GM18520 (cell line): ENCODE measurements around the gene AMZ1.
A peak's percentile ranks its signal among the peaks of the same experiment; 100 is the strongest.
"Not testable (repeated sequence)": the region's sequence is repeated elsewhere in the genome, so short reads cannot be mapped to it uniquely, and the experiment has no call there.

Source experiments
- ATAC-seq: cut with Tn5 transposase; IDR thresholded peaks from one replicate; pipeline ENCODE4 v1.9.1; 2021; ENCODE audit not compliant: unreplicated experiment

AMZ1 gene

GRCh38 chr7:2689343-2689847, 1.4 kb downstream of the AMZ1 start:
- ATAC-seq: no peak

GRCh38 chr7:2689951-2690705, 2.1 kb downstream of the AMZ1 start:
- ATAC-seq: no peak

DNA sequence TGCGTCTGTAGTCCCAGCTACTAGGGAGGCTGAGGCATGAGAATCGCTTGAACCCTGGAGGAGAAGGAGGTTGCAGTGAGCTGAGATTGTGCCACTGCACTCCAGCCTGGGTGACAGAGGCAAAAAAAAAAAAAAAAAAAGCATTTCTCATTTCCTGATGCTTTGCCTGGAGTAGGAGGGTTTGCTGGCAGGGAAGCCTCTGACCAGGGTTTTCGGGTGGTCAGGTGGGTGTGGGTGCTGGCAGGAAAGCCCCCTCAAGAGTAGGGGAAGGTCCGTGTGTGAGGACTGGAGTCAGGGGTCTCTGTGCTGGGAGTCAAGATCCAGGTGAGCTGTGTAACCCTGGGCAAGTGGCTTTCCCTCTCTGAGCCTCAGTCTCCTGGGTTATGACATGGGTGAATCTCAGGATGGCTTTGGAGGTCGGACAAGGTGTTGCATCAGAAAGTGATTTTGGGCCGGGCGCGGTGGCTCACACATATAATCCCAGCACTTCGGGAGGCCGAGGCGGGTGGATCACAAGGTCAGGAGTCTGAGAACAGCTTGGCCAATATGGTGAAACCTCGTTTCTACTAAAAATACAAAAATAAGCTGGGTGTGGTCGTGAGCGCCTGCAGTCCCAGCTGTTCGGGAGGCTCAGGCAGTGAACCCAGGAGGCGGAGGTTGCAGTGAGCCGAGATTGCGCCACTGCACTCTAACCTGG, 3.2 kb downstream of the AMZ1 start:
- ATAC-seq: no peak

GRCh38 chr7:2691932-2692439, 4.0 kb downstream of the AMZ1 start:
- not testable (repeated sequence) for ATAC-seq

- ATAC-seq: no peak
These were observed 4.5 kb downstream of the AMZ1 start for GRCh38 chr7:2692543-2692942.

- ATAC-seq: not testable (repeated sequence)
These were observed 5.6 kb downstream of the AMZ1 start for GRCh38 chr7:2693420-2694121.

DNA sequence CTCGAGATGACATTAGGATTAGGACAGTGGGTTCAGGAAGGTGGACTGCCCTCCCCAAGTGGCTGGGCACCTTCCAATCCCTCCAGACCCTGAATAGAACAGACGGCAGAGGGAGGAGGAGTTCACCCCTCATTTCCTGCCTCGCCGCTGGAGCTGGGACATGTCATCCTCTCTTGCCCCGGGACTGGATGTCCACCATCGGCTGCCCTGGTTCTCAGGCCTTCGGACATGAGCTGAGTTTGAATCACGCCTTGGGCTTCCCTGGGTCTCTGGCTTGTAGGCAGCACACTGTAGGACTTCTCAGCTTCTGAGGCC, 6.1 kb downstream of the AMZ1 start:
- not testable (repeated sequence) for ATAC-seq

DNA sequence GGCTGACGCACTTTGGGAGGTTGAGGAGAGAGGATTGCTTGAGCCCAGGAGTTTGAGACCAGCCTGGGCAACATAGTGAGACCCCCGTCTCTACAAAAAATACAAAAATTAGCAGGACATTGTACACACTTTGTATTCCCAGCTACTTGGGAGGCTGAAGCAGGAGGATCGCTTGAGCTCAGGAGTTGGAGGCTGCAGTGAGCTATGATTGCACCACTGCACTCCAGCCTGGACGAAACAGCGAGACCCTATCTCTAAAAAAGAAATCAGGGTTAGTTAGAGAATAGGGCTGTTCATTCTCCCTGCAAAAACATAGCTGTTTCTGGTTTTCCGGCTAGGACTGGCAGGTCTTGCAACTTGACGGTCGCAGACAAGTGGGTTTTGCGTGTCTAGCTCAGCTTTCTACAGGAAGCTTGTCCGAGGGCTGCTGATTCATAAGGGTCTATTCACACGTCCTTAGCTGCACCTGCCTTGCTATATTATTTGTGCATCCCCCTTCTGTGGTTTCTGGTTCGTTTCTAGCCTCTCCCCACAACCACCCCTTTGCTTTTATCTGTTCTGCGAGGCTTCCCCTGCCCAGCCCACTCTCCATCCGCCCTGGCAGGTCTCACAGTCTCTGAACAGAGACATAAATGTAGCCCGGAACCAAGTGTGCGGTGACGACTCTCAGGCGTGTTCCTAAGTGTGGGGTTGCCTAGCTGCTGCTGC, 10.7 kb downstream of the AMZ1 start:
- peak; percentile 90 for ATAC-seq

DNA sequence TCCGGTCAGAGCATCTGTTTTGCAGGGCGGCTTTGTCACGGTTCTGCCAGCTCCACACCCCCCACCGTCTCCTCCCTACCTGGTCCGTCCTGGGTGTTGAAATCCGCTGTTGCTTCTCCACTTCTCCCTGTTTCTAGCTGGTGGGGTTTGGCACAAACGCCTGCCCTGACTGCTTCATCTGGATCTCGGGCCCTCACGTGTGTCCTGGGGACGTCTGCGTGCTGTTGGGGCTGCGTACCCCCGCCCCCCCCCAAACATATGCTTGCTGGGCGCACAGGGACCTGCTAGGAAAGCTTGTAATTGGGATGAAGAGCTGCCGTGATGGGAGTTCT, 11.3 kb downstream of the AMZ1 start:
- ATAC-seq: no peak

GRCh38 chr7:2700141-2700850, 12.3 kb downstream of the AMZ1 start:
- ATAC-seq: no peak

DNA sequence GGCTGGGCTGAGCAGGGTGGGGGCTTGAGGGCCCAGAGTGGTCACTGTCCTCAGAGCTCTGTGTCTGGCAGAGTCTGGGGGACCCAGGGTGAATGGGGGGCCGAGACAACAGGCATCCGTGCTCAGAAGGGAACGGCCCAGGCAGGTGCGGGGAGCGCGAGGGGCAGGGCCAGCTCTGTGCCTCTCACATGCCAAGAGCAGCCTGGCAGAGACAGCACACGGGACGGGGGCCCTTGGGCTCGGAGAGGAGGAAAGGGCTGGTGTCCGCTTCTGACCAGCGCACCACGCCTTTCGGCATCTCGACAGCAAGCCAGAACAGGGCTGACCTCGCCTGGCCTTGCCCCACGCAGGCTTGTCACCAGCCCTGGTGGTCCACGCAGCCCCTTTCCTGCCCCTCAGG, 13.4 kb downstream of the AMZ1 start:
- ATAC-seq: no peak

- ATAC-seq: no peak
These were observed 14.0 kb downstream of the AMZ1 start for GRCh38 chr7:2701832-2702593.

GRCh38 chr7:2702594-2702957, 14.6 kb downstream of the AMZ1 start:
- no peak for ATAC-seq

- ATAC-seq: no peak
These were observed 17.5 kb downstream of the AMZ1 start for GRCh38 chr7:2705371-2706096.

DNA sequence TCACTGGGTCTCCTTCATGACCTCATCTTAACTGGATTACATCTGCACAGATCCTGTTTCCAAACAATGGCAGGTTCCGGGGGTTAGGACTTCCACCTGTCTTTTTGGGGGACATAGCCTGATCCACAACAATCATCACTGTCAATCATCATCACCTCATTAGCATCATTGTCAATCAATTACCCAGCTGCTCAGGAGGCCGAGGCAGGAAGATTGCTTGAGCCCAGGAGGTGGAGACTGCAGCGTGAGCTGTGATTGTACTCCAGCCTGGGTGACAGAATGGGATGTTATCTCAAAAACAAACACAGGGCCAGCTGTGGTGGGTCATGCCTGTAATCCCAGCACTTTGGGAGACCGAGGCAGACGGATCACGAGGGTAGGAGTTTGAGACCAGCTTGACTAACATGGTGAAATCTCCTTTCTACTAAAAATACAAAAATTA, 18.7 kb downstream of the AMZ1 start:
- ATAC-seq: no peak

- ATAC-seq: no peak
These were observed 19.5 kb downstream of the AMZ1 start for GRCh38 chr7:2707481-2707880.

GRCh38 chr7:2708041-2708440, 20.0 kb downstream of the AMZ1 start:
- ATAC-seq: no peak

- ATAC-seq: no peak
These were observed 20.7 kb downstream of the AMZ1 start for GRCh38 chr7:2708547-2709310.
